Fibroblast of mammary gland (primary cell): ENCODE results near the gene C3orf80.

ENCODE experiments used
- DNase-seq: peaks from one replicate; pipeline ENCODE4 v3.0.0-alpha.2; 2010; ENCODE audit warnings: low read depth
- H3K4me3 ChIP-seq: 2 replicates; pipeline ENCODE4 v1.5.1; 2011; ENCODE audit warnings: low read depth, mild to moderate bottlenecking, low read length, moderate library complexity; ENCODE audit not compliant: control insufficient read depth
- TF ChIP-seq, protein P1 (sequence below): conservative IDR thresholded peaks from 2 replicates; pipeline ENCODE4 v1.5.1; 2011; ENCODE audit warnings: low read depth, low read length, inconsistent platforms; ENCODE audit not compliant: control insufficient read depth, insufficient read depth

C3orf80 gene

DNA sequence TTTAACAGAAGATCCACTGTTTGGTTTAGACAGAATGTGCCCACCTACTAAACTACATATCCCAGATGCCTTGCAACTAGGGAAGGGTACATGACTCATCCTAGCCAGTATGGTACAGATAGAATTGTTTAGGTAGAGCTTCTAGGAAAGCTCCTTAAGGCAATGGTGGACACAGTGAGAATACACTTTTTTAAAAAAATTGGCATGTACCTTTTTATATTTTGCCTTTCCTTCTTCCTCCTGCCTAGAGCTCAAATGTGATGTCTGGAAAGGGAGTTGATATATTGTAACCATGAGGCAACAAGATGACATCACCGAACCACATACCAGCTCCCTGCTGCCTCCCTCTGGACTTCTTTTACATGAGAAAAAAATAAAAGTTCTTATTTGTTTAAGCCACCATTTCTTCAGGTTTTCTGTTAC, 14.4 kb upstream of the C3orf80 start:
- peak; percentile 82 for DNase-seq
- no peak overlapping the region for H3K4me3 ChIP-seq
- TF ChIP-seq, protein P1, sequence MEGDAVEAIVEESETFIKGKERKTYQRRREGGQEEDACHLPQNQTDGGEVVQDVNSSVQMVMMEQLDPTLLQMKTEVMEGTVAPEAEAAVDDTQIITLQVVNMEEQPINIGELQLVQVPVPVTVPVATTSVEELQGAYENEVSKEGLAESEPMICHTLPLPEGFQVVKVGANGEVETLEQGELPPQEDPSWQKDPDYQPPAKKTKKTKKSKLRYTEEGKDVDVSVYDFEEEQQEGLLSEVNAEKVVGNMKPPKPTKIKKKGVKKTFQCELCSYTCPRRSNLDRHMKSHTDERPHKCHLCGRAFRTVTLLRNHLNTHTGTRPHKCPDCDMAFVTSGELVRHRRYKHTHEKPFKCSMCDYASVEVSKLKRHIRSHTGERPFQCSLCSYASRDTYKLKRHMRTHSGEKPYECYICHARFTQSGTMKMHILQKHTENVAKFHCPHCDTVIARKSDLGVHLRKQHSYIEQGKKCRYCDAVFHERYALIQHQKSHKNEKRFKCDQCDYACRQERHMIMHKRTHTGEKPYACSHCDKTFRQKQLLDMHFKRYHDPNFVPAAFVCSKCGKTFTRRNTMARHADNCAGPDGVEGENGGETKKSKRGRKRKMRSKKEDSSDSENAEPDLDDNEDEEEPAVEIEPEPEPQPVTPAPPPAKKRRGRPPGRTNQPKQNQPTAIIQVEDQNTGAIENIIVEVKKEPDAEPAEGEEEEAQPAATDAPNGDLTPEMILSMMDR: peak; percentile 61

DNA sequence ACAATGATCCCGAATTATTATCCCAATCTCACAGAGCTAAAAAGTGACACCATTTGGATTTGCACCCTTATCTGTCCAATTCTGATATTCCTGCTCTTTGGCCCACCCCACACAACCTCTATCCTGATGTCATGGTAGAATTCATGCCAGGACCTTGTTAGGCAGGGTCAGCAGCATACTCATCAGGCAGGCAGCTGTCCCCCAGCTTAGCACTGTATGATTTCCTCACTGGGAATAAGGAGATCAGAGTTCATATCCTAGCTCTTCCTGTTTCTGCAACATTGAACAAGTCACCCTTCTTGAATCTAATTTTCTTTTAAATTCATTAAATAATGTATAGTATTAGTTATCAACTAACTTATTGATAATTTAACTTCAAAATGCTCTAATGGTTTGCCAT, 12.0 kb upstream of the C3orf80 start:
- H3K4me3 ChIP-seq: no peak overlapping the region
- TF ChIP-seq, protein P1: no peak
- peak; percentile 53 for DNase-seq

DNA sequence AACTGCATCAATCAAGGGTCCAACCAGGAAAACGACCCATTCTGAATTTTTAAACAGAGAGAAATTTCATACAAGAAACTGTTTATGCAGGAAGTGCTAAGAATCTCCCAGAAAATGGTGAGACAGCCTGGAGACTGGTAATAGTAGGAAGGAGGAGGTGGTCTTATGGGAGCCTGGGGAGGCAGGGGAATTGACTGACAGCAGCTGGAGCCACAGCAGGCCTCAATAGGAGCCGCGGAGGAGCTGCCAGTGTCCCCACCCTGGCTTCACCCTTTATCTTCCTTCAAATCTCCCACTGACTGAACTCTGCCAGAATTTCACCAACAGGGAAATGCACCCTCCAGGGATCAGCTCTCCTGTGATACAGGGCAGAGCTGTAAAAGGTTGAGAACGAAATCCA, 7.5 kb upstream of the C3orf80 start:
- no peak for DNase-seq
- TF ChIP-seq, protein P1: no peak

DNA sequence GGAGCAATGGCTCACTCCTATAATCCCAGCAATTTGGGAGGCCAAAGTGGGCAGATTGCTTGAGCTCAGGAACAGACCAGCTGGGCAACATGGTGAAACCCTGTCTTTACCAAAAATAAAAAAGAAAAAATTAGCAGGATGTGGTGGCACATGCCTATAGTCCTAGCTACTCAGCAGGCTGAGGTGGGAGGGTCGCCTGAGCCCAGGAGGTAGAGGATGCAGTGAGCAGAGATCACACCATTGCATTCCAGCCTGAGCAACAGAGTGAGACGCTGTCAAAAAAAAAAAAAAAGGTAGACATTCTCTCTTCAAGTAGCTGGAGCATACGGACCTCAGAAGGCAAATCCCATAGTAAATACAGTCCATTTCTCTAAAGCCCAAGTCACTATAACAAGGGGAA, 7.1 kb upstream of the C3orf80 start:
- TF ChIP-seq, protein P1: no peak
- no peak overlapping the region for H3K4me3 ChIP-seq
- DNase-seq: no peak

More for the DNA sequence above, 7.5 kb upstream of the C3orf80 start:
- no peak overlapping the region for H3K4me3 ChIP-seq

DNA sequence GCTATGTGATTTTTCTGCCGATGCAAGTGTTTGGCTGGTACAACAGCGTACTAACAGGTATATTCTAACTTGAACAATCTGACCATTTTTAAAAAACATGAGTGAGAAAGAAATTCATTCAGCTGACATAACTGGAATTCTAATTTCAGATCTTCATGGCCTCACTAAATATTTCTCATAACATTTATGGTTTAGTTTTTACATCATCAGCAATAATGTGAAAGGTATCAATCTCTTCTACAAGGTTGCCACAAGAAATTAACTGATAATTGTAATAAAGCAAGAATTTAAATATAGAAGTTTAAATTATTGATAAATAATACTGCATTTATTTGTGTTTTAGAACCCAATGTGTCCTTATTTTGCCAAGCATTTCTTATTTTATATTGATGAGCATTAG, 5.2 kb upstream of the C3orf80 start:
- H3K4me3 ChIP-seq: no peak overlapping the region
- no peak for DNase-seq
- TF ChIP-seq, protein P1: no peak

DNA sequence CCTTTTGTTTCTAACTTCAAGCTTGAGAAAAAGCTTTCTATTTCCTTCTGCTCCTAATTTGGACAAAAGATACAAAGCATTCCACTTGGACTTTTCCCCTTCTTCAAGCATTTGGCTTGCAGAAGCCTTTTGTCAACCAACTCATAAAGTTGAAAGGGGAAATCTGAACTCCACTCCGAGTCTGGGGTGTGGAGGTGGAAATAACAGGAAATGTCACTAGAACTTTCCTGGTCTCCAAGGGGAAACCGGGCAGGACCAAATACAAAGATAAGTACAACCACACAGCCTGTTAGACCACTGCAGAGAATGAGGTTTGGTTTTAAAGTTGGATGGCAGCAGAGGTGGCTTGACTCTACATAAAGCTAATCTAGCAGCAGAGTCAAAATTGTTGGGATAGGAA, 4.2 kb upstream of the C3orf80 start:
- no peak overlapping the region for H3K4me3 ChIP-seq
- DNase-seq: no peak
- TF ChIP-seq, protein P1: no peak

DNA sequence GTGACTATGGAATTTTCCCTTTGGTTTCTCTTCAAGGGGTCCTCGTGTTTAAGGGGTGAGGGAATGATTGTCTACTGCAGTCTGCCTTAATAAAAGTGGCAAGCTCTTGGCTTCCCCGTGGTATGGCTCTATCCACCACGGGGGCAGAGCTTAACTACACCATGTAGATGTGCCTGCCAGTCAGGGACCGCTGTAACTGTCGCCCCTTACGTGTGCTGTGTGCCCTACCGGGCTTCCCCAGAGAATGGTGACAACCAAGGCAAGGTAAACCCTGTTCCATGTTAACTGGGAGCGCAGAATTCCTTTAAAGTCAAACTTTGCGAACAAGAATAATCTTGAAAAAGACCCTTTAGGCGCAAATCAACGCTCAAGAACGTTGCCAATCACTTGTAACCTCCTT, 966 bp upstream of the C3orf80 start:
- TF ChIP-seq, protein P1: no peak
- DNase-seq: no peak
- no peak overlapping the region for H3K4me3 ChIP-seq
